GM12878 (cell line): Measurements from ENCODE around the gene GLS. TPM values are rescaled to one million over a fixed set of nuclear protein-coding genes. Genes with fewer than 3 reads are reported as not detected.
A peak's percentile ranks its signal among the peaks of the same experiment; 100 is the strongest.

Experiments used
- ATAC-seq: fragments of 200-7000 bp; cut with Tn5 transposase; 3 replicates; pipeline ENCODE4 v1.9.1; 2020; ENCODE audit warnings: mild to moderate bottlenecking, moderate library complexity
- BruUV-seq: library from RNA; stranded (reverse); fragments of 400-500 nt; replicated peaks from 2 replicates; lab custom pipeline; 2021; lab: Mats Ljungman, UMichigan
- CTCF ChIA-PET: fragments of 300-600 bp; sonication (Branson Sonifier 250); formaldehyde crosslinking; extraction: SDS; loops from one replicate; lab custom pipeline; 2021; ENCODE audit warnings: inconsistent platforms; lab: Yijun Ruan, JAX
- POLR2A ChIA-PET: fragments of 350-600 bp; formaldehyde crosslinking; extraction: SDS; loops from one replicate; lab custom pipeline; 2021; ENCODE audit warnings: inconsistent platforms; lab: Charles Lee
- RAD21 ChIA-PET: fragments of 300-600 bp; sonication (Branson Sonifier 250); formaldehyde crosslinking; loops from one replicate; lab custom pipeline; 2023; ENCODE audit warnings: antibody characterized with exemption; ENCODE audit not compliant: unreplicated experiment; lab: Charles Lee
- SMC1A ChIA-PET: fragments of 300-600 bp; sonication (Branson Sonifier 250); formaldehyde crosslinking; loops from one replicate; lab custom pipeline; 2023; ENCODE audit not compliant: unreplicated experiment, uncharacterized antibody; lab: Charles Lee
- DNase-seq: peaks from one replicate; pipeline ENCODE4 v3.0.0-alpha.2; 2011; ENCODE audit warnings: low read depth, low spot score
- FAIRE-seq: peaks from 3 replicates; lab custom pipeline; 2011; peaks lifted over from hg19 to GRCh38; lab: Jason Lieb, UNC
- H2AFZ ChIP-seq: 2 replicates; pipeline ENCODE4 v1.6.0; 2011; ENCODE audit warnings: low read depth, low read length, control low read depth; ENCODE audit not compliant: control insufficient read depth
- H3K27ac ChIP-seq: 2 replicates; pipeline ENCODE4 v1.5.1; 2011; ENCODE audit warnings: control low read depth; ENCODE audit not compliant: control insufficient read depth, insufficient read depth
- H3K27me3 ChIP-seq, 2 experiments: replicated peaks in 1 of 2; 2 replicates each; pipeline versions ENCODE4 v1.6.0 to v1.6.1; 2011; ENCODE audit warnings: low read length in 1 of 2; ENCODE audit not compliant: control insufficient read depth in 2 of 2, insufficient read depth in 2 of 2
- H3K36me3 ChIP-seq, 2 experiments: 2 replicates each; pipeline ENCODE4 v1.5.1; 2011; ENCODE audit warnings: low read length in 1 of 2; ENCODE audit not compliant: control insufficient read depth in 2 of 2, insufficient read depth in 2 of 2
- H3K4me1 ChIP-seq: 2 replicates; pipeline ENCODE4 v1.6.1; 2011; ENCODE audit warnings: mild to moderate bottlenecking, low read length, moderate library complexity, mixed read lengths; ENCODE audit not compliant: control insufficient read depth, insufficient read depth
- H3K4me2 ChIP-seq: 2 replicates; pipeline ENCODE4 v1.6.0; 2011; ENCODE audit warnings: control low read depth; ENCODE audit not compliant: control insufficient read depth, insufficient read depth
- H3K4me3 ChIP-seq: fragments of 200-600 bp; sonication (generic); 2 replicates; pipeline ENCODE4 v1.5.1; 2016
- H3K79me2 ChIP-seq: 2 replicates; pipeline ENCODE4 v1.6.0; 2011; ENCODE audit warnings: low read length; ENCODE audit not compliant: control insufficient read depth, insufficient read depth
- H3K9ac ChIP-seq: 2 replicates; pipeline ENCODE4 v1.8.0; 2011; ENCODE audit warnings: low read length, control low read depth, mixed read lengths; ENCODE audit not compliant: control insufficient read depth, insufficient read depth
- H3K9me3 ChIP-seq: replicated peaks from 3 replicates; pipeline ENCODE4 v1.5.1; 2011; ENCODE audit warnings: mild to moderate bottlenecking, low read length; ENCODE audit not compliant: control insufficient read depth, insufficient read depth
- H4K20me1 ChIP-seq: 2 replicates; pipeline ENCODE4 v1.6.0; 2011; ENCODE audit not compliant: control insufficient read depth, insufficient read depth
- BCL11A ChIP-seq: IDR thresholded peaks from 2 replicates; pipeline ENCODE4 v1.6.1; 2011; ENCODE audit warnings: low read depth, low read length
- DPF2 ChIP-seq: fragments of 450-650 bp; IDR thresholded peaks from 2 replicates; pipeline ENCODE4 v1.6.1; 2017; ENCODE audit warnings: mild to moderate bottlenecking
- EED ChIP-seq: sonication (generic); IDR thresholded peaks from 2 replicates; pipeline ENCODE4 v1.6.1; 2016; ENCODE audit warnings: antibody characterized with exemption, low read depth
- HSF1 ChIP-seq: fragments of 150-350 bp; IDR thresholded peaks from 2 replicates; pipeline ENCODE4 v1.6.1; 2014; ENCODE audit warnings: mild to moderate bottlenecking, low read depth, low read length
- IRF4 ChIP-seq: IDR thresholded peaks from 2 replicates; pipeline ENCODE4 v1.6.1; 2011; ENCODE audit warnings: low read depth, low read length
- JUNB ChIP-seq: IDR thresholded peaks from 2 replicates; pipeline ENCODE4 v1.6.1; 2016; ENCODE audit warnings: antibody characterized with exemption, mild to moderate bottlenecking
- NFIC ChIP-seq: IDR thresholded peaks from 2 replicates; pipeline ENCODE4 v1.6.1; 2012; ENCODE audit warnings: low read depth, mild to moderate bottlenecking, inconsistent platforms, low read length, moderate library complexity
- NR2C1 ChIP-seq: fragments of 450-650 bp; IDR thresholded peaks from 2 replicates; pipeline ENCODE4 v1.6.1; 2017; ENCODE audit warnings: antibody characterized with exemption, mild to moderate bottlenecking, moderate library complexity
- PAX8 ChIP-seq: fragments of 450-650 bp; IDR thresholded peaks from 2 replicates; pipeline ENCODE4 v1.6.1; 2017; ENCODE audit warnings: mild to moderate bottlenecking, moderate library complexity
- RUNX3 ChIP-seq: IDR thresholded peaks from 2 replicates; pipeline ENCODE4 v1.6.1; 2012; ENCODE audit warnings: low read length, inconsistent platforms
- SIX5 ChIP-seq: IDR thresholded peaks from 2 replicates; pipeline ENCODE4 v1.6.1; 2011; ENCODE audit warnings: mild to moderate bottlenecking, low read depth, low read length, moderate library complexity; ENCODE audit not compliant: severe bottlenecking
- SPI1 ChIP-seq: IDR thresholded peaks from 2 replicates; pipeline ENCODE4 v1.6.1; 2011; ENCODE audit warnings: low read depth, mild to moderate bottlenecking, low read length, moderate library complexity, borderline replicate concordance; ENCODE audit not compliant: insufficient read depth
- ZBED1 ChIP-seq: IDR thresholded peaks from 2 replicates; pipeline ENCODE4 v1.6.1; 2016; ENCODE audit warnings: borderline replicate concordance
- WGBS: methylation state at CpG from one replicate; pipeline ENCODE4 v1.1.6; 2016; ENCODE audit warnings: low lambda C conversion rate; ENCODE audit not compliant: insufficient replicate concordance, insufficient coverage; ENCODE audit errors: missing lambda C conversion rate; 5-methylcytosine and 5-hydroxymethylcytosine counted together
- in situ Hi-C: fragments of 300-500 bp; cut with MboI; formaldehyde crosslinking; loops from 9 replicates; pipeline ENCODE4 v1.14.3; 2018; ENCODE audit warnings: mixed read lengths
- intact Hi-C: fragments of 100-400 bp; cut with micrococcal nuclease; formaldehyde crosslinking; loops from one replicate; pipeline ENCODE4 v1.14.2; 2022; ENCODE audit not compliant: unreplicated experiment
- polyA plus RNA-seq, 11 experiments: library from polyadenylated mRNA; depleted of rRNA in 4 of 11; unstranded in 6 of 11; stranded (reverse) in 5 of 11; fragments of >200 nt; fragmentation: Nextera tagmentation in 4 of 11; fragmentation: Illumina TruSeq in 1 of 11; extraction: Ambion mirVana in 4 of 11; extraction: Trizol in 1 of 11; gene quantifications; 1 replicate in 1 of 11; 2 replicates in 10 of 11; pipeline versions ENCODE4 v1.2.1 to v1.2.3, GENCODE V29; 2011 to 2016; ENCODE audit warnings: inconsistent platforms in 2 of 11, missing spikeins in 2 of 11, low read depth in 1 of 11
- total RNA-seq, 4 experiments: library from RNA; depleted of rRNA in 3 of 4; stranded (reverse); fragments of >200 nt in 3 of 4; fragmentation: Illumina TruSeq in 1 of 4; extraction: Trizol in 1 of 4; gene quantifications; 2 replicates each; pipeline versions ENCODE4 v1.2.1 to v1.2.3, GENCODE V29; 2013 to 2021

GLS gene
- total and polyA plus RNA-seq, 10 of the 15 experiments (the other 5 are each of a cell fraction or from before 2014, with no cell fraction given) = 15.7 to 145 (median 70.8) TPM

- H3K4me3 ChIP-seq = no peak overlapping the region
- WGBS = 31% methylated on average over 3 of the region's 3 CpGs
- ATAC-seq (peak; percentile 96), FAIRE-seq (peak; percentile 68), DNase-seq (peak; percentile 16)
- no peaks in the 10 kb centered on the region for H3K79me2 ChIP-seq
- H3K9me3 ChIP-seq = no peaks in the 10 kb centered on the region
- intact Hi-C loops = no loop called here
- in situ Hi-C loops = no loop called here
- POLR2A ChIA-PET = no interaction called here
- no peaks in the 10 kb centered on the region for H3K27me3 ChIP-seq
- H3K9ac ChIP-seq = no peak overlapping the region
- H3K36me3 ChIP-seq = no peaks in the 10 kb centered on the region
- CTCF ChIA-PET = interaction anchor here (0.9 to 1.1 kb wide), 2 partner anchors 63 to 206 kb away, joined by 3 read pairs; no protein-coding TSS in a partner anchor
- no peak overlapping the region for H3K4me2 ChIP-seq
- RAD21 ChIA-PET = interaction anchor here (0.7 to 1.2 kb wide), 2 partner anchors 63 to 189 kb away, joined by 3 read pairs; no protein-coding TSS in a partner anchor
- no peak overlapping the region for H3K27ac ChIP-seq
- H4K20me1 ChIP-seq = no peaks in the 10 kb centered on the region
- no peaks in the 10 kb centered on the region for H3K4me1 ChIP-seq
- TF ChIP-seq RUNX3 (peak; percentile 60), NFIC (peak; percentile 64; the same call in 1 of the 2 replicates), PAX8 (no peak), HSF1 (no peak), ZBED1 (peak; percentile 58; the same call in 1 of the 2 replicates), DPF2 (0 out of 2 replicates have a peak, but pooled peaks have one; percentile 29), JUNB (peak; percentile 90), IRF4 (peak; percentile 66; the same call in 1 of the 2 replicates), SIX5 (no peak), BCL11A (peak; percentile 48; the same call in 1 of the 2 replicates), EED (0 out of 2 replicates have a peak, but pooled peaks have one; percentile 22), NR2C1 (no peak), SPI1 (peak; percentile 62; the same call in 1 of the 2 replicates)
- SMC1A ChIA-PET = interaction anchor here (1.2 to 1.7 kb wide), 3 partner anchors 44 to 104 kb away, joined by 3 to 4 read pairs (median 3); no protein-coding TSS in a partner anchor
- H2AFZ ChIP-seq = no peak overlapping the region
- no TSS peak for BruUV-seq
These were observed 36.5 kb upstream of the GLS start for GRCh38 chr2:190843890-190844699.
